GM19351 (cell line): Measurements from ENCODE around the gene WAC.

Experiments used
- ATAC-seq: cut with Tn5 transposase; IDR thresholded peaks from one replicate; pipeline ENCODE4 v1.9.1; 2021; ENCODE audit warnings: mild to moderate bottlenecking, moderate library complexity; ENCODE audit not compliant: unreplicated experiment

WAC gene

DNA sequence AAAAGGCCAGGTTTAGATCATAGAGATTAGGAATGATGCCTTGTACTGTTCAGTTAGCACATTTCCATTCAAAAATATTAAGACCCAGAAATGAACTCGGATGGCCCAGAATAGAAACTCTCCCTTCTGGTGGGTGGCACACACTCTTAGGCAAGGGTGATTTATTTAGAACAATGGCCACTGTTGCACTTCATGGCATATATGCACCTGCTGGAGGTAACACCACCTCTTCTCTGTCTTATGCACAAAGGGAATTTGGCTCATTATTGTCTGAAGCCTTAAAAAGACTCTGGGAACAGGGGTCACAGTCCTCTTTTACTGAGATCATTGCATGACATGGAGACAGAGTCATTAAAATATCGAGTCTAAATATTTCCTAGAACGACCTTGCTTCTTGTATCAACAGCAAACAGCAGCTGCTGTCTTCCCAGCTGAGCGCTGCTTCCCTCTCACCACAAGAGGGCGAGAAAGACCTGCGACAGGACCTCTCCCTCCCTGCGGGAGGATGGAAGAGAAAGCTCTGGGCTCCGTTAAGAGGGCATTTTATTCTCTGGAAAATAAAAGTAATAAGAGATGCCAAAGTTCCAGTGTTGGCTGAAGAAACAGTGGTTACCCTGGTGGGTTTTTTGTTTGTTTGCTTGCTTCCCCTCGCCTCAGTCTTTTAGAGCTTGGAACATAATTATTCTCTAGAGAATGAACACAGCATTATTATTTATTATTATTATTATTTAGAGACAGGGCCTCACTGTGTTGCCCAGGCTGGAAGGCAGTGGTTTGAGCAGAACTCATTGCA, 130.9 kb downstream of the WAC start:
- ATAC-seq = peak; percentile 91

DNA sequence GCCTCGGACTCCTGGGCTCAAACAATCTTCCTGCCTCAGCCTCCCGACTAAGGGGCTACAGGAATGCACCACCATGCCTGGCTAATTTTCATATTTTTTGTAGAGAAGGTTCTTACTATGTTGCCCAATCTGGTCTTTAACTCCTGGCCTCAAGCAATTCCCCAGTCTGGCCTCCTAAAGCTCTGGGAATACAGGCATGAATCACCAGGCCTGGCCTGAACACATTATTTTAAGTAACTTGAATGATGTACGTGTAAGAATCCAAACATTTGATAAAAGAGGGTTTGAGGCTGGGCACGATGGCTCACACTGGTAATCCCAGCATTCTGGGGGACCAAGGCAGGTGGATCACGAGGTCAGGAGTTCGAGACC, 131.4 kb downstream of the WAC start:
- no peak for ATAC-seq

DNA sequence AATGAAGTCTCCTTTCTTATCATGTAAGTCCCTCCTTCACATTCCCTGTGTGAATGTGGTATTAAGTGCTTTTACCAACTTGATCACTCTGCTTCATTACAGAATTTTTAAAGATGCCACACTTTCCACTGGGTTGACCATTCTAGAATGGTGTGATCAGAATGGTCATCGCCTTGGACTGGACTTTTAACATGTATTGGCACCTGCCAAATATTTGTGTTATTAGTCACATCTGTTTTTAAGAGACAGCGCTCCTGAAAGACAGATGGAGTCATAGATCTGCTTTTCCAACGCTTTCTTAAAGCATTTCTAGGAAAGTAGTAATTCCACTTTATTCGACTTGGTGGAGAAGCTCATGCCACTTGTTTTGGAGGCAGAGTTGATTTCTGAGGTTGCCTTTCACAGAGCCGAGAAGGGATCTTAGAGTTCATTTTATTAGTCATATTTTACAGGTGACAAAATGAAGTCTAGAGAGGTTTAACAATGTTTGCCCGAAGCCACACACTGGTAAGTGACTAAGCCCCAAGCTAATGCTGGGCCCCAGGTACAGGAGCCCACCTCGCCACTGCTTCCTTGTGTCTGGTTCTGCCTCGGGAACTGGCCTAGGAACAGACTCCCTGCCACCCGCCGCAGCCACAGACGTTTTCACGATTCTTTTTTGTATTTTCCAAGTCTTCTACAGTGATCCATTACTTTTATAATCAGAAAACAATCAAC, 134.0 kb downstream of the WAC start:
- no peak for ATAC-seq

DNA sequence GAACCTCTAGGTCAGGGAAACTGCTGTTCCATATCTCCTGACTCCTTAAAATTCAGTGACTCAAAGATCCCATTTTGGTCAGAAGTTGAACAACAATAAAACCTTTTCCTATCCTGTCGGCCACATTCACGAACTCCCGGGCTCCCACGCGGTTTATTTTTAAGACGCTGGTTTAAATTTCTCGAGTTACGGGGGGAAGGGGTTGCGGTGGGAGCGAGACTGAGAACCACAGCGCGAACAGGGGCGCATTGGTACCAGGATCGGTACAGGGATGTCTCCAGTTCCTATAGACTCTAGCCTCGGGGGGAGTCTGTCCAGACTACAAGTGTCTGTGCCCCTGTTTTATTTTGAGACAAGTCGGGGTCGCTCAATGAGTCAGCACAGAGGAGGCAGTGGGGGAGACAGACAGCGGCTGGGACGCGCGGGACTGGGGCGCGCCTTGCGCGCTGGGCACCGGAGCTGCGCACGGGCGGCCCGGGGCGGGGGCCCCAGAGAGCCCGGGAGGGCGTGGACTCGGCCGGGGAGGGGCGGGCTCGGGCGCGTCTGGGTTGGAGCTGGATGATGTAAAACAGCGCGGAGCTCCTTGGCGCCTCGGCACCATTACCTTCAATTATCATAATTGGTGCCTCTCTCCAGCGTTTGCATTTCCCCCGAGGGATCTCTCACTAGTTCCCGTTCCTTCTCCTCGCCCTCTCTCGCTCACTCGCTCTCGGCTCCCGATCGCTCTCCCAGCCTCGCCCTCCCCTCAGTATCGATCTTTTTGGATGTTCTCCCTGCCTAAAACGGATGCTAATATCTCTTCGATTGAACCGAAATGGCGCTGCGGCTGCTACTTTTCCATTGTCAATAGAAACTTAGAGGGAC, 135.7 kb downstream of the WAC start:
- no peak for ATAC-seq

DNA sequence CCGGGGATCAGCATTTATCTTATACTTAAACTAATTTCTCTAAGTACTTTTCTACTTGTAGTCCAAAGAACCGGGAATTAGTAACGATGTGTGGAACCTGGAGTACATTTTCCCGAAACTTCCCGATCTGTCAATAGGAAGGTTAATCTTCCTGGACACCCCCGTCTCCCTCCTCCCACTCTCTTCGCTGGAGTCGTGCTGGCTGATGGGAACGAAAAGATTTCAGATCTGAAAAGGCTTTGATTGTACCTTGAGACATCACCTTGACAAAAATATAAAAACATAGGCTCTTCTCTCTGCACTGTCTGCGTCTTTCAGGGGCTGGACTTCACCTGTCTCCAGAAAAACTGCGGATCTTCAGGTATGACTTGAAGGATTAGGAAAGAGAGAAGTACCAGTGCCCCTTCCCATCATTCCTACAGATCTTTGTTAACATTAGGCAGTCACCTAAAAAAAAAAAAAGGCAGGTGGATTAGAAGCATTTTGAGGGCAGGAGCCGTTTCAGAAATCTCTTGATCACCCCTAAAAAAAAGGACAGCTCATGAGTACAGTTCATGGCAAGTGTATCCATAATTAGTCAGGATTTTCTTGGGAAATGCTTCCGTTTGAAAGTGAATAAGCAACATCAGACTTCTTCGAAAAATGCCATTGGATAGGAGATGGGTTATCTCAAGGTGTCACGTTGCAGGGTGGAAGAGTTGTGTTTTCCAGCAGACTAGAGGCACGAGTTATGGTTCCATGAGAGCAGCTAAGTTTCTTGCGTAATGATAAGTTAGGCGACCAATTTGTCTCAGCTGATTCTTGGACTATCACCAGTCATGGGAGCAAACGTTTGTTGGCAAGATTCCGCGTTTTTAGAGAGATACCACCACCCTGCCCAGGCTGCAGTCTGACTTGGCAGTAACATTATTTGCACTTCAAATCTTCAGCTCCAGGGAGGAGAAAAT, 136.6 kb downstream of the WAC start:
- ATAC-seq = no peak
